Activated gamma-delta T cell treated with anti-CD3 and anti-CD28 coated beads, Interleukin-2, amount 50 U/mL, for 16 hours (primary cell): ENCODE data around the gene GHR.
"Not testable (repeated sequence)": the region's sequence is repeated elsewhere in the genome, so short reads cannot be mapped to it uniquely, and the experiment has no call there.

Experiments used
- DNase-seq: peaks from one replicate; pipeline ENCODE4 v3.0.0-alpha.2; 2020; ENCODE audit warnings: low read depth

GHR gene

GRCh38 chr5:42569953-42570548, 146.8 kb downstream of the GHR start:
- no peak for DNase-seq

GRCh38 chr5:42570966-42571960, 148.0 kb downstream of the GHR start:
- DNase-seq, result no peak

GRCh38 chr5:42572313-42572712, 149.1 kb downstream of the GHR start:
- no peak for DNase-seq

GRCh38 chr5:42573386-42573785, 150.1 kb downstream of the GHR start:
- DNase-seq, result no peak

GRCh38 chr5:42575914-42576313, 152.7 kb downstream of the GHR start:
- not testable (repeated sequence) for DNase-seq

- DNase-seq, result not testable (repeated sequence)
These were observed 155.7 kb downstream of the GHR start for GRCh38 chr5:42578901-42579300.

GRCh38 chr5:42579320-42579719, 156.1 kb downstream of the GHR start:
- DNase-seq, result no peak

- no peak for DNase-seq
These were observed 158.6 kb downstream of the GHR start for GRCh38 chr5:42581845-42582244.

GRCh38 chr5:42582723-42583122, 159.5 kb downstream of the GHR start:
- DNase-seq, result no peak

GRCh38 chr5:42583322-42583721, 160.1 kb downstream of the GHR start:
- peak; percentile 9 for DNase-seq

- no peak for DNase-seq
These were observed 163.4 kb downstream of the GHR start for GRCh38 chr5:42586625-42587024.

GRCh38 chr5:42587096-42587723, 164.0 kb downstream of the GHR start:
- DNase-seq, result no peak

GRCh38 chr5:42590566-42590965, 167.3 kb downstream of the GHR start:
- no peak for DNase-seq

- DNase-seq, result no peak
These were observed 167.8 kb downstream of the GHR start for GRCh38 chr5:42591015-42591414.

GRCh38 chr5:42592401-42593140, 169.3 kb downstream of the GHR start:
- DNase-seq, result no peak

- DNase-seq, result no peak
These were observed 170.4 kb downstream of the GHR start for GRCh38 chr5:42593591-42593990.

GRCh38 chr5:42595597-42595996, 172.4 kb downstream of the GHR start:
- DNase-seq, result no peak

GRCh38 chr5:42596817-42597216, 173.6 kb downstream of the GHR start:
- no peak for DNase-seq

- no peak for DNase-seq
These were observed 174.2 kb downstream of the GHR start for GRCh38 chr5:42597318-42597937.

GRCh38 chr5:42598311-42598710, 175.1 kb downstream of the GHR start:
- no peak for DNase-seq

- no peak for DNase-seq
These were observed 175.9 kb downstream of the GHR start for GRCh38 chr5:42599106-42599505.

GRCh38 chr5:42600441-42600840, 177.2 kb downstream of the GHR start:
- DNase-seq, result no peak
